ENCODE measurements around the gene AARS2.

DNA sequence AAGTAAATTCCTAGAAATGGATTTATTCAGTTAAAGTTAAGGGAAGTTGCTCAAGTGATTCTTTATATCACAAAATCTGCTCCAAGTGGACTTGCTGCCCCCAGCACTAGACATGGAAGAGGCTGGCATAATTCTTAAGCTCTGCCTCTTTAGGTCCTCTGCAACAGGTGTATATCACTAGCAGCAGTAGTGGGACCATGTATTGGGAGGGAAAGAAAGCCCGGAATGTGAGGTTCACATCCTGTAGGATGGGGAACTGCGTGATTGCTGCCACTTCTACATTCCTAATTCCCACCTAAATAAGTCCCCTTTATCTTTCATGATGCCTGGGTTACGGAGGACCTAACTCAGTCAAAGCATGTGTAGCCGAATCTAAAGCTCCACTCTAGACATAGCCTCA is 42.5 kb upstream of the AARS2 start:
- TF ChIP-seq, protein P1, sequence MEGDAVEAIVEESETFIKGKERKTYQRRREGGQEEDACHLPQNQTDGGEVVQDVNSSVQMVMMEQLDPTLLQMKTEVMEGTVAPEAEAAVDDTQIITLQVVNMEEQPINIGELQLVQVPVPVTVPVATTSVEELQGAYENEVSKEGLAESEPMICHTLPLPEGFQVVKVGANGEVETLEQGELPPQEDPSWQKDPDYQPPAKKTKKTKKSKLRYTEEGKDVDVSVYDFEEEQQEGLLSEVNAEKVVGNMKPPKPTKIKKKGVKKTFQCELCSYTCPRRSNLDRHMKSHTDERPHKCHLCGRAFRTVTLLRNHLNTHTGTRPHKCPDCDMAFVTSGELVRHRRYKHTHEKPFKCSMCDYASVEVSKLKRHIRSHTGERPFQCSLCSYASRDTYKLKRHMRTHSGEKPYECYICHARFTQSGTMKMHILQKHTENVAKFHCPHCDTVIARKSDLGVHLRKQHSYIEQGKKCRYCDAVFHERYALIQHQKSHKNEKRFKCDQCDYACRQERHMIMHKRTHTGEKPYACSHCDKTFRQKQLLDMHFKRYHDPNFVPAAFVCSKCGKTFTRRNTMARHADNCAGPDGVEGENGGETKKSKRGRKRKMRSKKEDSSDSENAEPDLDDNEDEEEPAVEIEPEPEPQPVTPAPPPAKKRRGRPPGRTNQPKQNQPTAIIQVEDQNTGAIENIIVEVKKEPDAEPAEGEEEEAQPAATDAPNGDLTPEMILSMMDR (conservative IDR thresholded peaks at IDR 0.05; ENCODE audit: low read depth, low read length), result no peak
- TF ChIP-seq NFE2L2 (IDR thresholded peaks at IDR 0.05; ENCODE audit: low read depth, low read length), result no peak
- TF ChIP-seq POLR2A (IDR thresholded peaks at IDR 0.05; ENCODE audit: low read depth, low read length), result no peak
- TF ChIP-seq, protein P2, sequence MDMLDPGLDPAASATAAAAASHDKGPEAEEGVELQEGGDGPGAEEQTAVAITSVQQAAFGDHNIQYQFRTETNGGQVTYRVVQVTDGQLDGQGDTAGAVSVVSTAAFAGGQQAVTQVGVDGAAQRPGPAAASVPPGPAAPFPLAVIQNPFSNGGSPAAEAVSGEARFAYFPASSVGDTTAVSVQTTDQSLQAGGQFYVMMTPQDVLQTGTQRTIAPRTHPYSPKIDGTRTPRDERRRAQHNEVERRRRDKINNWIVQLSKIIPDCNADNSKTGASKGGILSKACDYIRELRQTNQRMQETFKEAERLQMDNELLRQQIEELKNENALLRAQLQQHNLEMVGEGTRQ (IDR thresholded peaks at IDR 0.05; ENCODE audit: low read depth, low read length), result no peak
- TF ChIP-seq, protein P3, sequence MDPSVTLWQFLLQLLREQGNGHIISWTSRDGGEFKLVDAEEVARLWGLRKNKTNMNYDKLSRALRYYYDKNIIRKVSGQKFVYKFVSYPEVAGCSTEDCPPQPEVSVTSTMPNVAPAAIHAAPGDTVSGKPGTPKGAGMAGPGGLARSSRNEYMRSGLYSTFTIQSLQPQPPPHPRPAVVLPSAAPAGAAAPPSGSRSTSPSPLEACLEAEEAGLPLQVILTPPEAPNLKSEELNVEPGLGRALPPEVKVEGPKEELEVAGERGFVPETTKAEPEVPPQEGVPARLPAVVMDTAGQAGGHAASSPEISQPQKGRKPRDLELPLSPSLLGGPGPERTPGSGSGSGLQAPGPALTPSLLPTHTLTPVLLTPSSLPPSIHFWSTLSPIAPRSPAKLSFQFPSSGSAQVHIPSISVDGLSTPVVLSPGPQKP (IDR thresholded peaks at IDR 0.05; ENCODE audit: borderline replicate concordance, low read depth, low read length), result no peak

All from IMR-90 (cell line).